NCI-H146 treated with DMSO at 0.1 percent for 48 hours (cell line): Measurements from ENCODE around the gene RBM5.
A peak's percentile ranks its signal among the peaks of the same experiment; 100 is the strongest.
"Not testable (repeated sequence)": the region's sequence is repeated elsewhere in the genome, so short reads cannot be mapped to it uniquely, and the experiment has no call there.

Source experiments
- DNase-seq: peaks from one replicate; lab custom pipeline; 2025; ENCODE audit not compliant: unreplicated experiment; lab: John Stamatoyannopoulos, UW

The RBM5 gene

GRCh38 chr3:50088725-50089608 lies at the start of gene RBM5:
RBM5 (plus strand) TSS chr3:50088919; CDS start chr3:50090435, 1,516 bp downstream.
- peak; percentile 65 for DNase-seq

- DNase-seq = no peak
Measured at GRCh38 chr3:50044976-50045375, 43.7 kb upstream of the RBM5 start.

DNA sequence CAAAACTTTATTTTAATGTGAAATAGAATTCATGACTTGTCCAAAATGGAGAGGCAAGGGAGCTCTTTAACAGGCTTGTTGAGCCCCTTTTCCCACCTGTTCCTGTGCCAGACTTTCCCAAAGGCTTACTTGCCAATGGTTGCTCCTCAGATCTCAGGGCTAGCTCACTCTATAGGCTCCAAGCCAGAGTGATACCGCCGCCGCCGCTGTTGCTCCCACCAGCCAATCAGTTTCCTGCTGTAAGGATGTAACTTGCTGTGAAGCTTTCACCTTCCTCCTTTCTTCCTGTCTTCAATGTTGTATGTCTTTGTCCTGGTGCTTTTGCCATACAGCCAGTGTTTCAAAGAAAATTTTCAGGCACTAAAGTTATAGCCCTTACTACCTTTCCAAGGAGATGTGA lies 41.3 kb upstream of the RBM5 start:
- DNase-seq = no peak

GRCh38 chr3:50050361-50050760 lies 38.4 kb upstream of the RBM5 start:
- DNase-seq = peak; percentile 47

DNA sequence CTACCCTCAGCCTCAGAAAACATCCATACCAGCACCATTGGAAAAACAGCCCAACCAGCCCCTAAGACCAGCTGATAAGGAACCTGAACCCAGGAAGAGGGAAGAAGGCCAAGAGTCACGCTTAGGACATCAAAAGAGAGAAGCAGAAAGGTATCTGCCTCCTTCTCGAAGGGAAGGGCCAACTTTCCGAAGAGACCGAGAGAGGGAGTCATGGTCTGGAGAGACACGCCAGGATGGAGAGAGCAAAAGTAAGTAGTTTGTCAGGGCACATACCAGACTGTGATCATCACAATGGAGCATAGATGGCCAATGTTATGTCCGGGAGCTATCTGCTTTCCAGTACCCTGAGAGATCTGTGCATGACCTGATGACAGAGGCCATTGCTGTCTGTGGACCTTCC lies 31.0 kb upstream of the RBM5 start:
- no peak for DNase-seq

- DNase-seq = no peak
Measured at GRCh38 chr3:50068134-50068533, 20.6 kb upstream of the RBM5 start.

GRCh38 chr3:50078091-50078490 lies 10.6 kb upstream of the RBM5 start:
- no peak for DNase-seq

- no peak for DNase-seq
Measured at GRCh38 chr3:50078622-50079021, 10.1 kb upstream of the RBM5 start.

- DNase-seq = not testable (repeated sequence)
Measured at GRCh38 chr3:50084951-50085350, 3.8 kb upstream of the RBM5 start.

GRCh38 chr3:50089609-50089945 lies 858 bp downstream of the RBM5 start:
- no peak for DNase-seq

DNA sequence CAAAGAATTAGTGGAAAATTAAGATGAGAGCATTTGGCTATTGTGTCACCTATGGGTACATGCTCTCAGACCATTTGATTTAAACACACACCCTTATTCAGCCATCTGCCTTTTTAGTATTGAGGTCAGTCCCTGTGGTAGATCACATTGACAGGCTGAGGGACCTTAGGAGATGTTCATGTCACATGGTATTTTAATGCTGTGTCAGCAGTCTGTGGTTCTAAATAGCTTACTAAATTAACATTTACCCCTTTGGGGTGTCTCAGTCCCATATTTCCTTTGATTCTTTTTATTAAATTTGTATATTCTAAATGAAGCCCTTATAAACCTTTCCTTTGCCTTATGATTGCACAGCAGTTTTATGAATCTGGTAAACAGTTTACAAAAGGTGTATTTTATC lies 2.3 kb downstream of the RBM5 start:
- no peak for DNase-seq

DNA sequence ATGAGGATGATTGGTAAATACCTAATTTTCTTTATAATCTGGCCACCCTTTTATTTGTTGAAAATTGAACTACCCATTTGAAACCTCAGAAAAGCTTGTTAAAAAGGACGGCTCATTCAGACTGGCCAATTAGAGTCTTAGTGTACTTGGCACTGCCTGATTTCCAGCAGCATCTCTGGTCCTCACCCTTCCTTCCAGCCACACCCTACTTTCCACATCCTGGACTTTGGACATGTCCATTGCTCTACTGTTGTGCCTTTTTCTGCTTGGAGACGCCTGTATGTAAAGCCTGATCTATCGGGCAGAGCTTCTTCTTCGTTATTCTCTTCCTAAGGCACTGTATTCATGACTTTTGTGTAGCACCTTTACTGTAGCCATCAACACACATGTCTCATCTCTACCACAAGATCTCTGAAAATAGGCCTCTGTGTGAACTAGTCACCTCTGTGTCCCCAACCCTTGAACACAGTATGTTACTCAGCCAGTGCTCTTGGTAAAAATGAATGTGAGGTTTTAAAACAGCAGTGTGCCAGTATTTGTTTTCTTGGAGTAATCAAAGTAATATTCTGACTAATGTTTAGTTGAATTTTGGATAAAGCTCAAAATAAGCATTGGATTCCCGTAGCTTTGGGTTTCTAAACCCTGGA lies 6.8 kb downstream of the RBM5 start:
- DNase-seq = no peak

- no peak for DNase-seq
Measured at GRCh38 chr3:50100386-50100785, 11.7 kb downstream of the RBM5 start.

DNA sequence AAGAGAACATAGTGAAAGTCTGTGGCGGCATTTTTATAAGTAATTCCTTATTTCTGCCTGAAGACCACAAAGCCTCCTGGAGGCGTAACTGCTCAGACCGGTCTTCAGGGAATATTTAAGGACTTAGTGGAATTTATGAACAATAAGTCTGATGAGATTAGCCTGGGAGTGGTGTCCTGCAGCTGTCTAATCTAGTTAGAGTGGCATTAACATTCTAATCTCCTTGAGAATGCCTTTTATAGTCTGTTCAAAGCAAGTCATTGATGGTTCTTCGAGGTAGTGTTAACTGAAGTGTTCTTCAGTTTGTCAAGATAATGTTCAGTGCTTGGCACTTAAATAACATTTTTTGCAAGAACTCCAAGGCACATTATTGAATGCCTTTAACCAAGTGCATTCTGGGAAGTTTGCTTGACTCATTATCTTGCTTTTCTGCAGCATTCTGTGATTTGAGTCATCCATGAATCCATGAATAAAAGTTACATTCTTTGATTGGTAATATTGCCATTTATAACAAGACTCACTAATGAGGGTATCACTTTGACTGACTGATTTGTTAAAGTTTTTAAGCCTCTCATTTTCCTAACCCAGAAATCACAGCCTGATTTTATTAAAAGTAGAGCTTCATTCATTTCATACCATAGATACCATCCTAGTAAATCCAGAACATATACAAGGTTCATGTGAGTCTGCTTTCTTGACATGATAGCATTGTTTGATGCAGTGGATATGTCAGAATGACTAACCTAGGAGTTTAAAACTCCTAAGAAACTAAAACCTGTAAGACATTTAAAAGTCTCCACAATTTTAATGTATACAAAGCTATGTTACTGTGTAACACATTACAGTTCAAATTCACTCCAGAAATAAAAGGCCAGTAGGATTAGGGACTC lies 12.5 kb downstream of the RBM5 start:
- no peak for DNase-seq

GRCh38 chr3:50102558-50102957 lies 13.8 kb downstream of the RBM5 start:
- DNase-seq = no peak

DNA sequence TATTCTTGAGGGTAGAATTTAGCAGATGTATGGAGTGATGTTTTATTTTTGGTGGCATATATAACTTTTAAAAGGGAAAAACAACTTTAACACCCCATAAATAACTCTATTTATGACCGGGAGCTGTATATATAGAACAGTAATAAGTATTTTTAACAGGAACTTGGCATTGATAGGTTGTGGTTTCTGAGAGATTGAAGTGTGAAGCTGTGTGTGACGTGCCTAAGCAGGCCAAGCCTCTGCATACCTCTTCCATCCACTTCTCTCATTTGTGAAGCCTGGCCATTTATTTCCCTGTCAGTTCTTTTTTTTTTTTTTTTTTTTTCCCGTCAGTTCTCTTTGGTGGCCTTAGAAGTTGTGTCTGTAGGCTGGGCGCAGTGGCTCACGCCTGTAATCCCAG lies 23.0 kb downstream of the RBM5 start:
- DNase-seq = no peak

DNA sequence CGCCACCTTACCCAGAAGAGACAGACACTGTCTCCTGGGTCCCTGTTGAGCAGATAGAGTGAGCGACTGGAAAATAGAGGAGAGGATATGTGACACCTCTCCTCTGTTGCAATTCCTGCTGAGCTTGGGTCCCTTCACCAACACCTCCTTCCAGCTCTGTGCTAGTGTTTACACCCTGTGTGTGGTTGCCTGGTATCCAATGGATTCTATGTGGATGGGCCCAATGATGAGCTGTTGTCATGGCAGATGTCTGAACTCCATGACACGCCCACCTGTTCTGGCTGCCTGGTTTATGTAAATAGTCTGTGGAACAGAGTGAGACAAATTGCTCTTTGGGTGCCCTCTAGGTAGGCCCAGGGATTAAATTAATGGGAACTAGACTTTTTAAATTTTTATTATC lies 23.7 kb downstream of the RBM5 start:
- DNase-seq = no peak

- no peak for DNase-seq
Measured at GRCh38 chr3:50117120-50117519, 28.4 kb downstream of the RBM5 start.

DNA sequence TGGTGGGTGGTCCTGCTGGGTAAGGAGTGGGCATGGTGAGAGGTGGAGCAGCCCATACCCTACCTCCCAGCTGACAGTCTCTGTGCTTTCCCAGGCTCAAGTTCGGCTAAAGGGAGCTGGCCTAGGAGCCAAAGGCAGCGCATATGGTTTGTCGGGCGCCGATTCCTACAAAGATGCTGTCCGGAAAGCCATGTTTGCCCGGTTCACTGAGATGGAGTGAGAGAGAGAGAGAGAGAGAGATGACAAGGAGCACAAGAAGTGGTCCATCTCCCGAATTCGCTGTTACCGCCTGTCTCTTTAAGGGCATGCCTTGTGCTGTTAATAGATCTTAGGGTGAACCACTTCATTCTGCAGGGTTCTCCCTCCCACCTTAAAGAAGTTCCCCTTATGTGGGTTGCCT lies 29.5 kb downstream of the RBM5 start:
- no peak for DNase-seq

DNA sequence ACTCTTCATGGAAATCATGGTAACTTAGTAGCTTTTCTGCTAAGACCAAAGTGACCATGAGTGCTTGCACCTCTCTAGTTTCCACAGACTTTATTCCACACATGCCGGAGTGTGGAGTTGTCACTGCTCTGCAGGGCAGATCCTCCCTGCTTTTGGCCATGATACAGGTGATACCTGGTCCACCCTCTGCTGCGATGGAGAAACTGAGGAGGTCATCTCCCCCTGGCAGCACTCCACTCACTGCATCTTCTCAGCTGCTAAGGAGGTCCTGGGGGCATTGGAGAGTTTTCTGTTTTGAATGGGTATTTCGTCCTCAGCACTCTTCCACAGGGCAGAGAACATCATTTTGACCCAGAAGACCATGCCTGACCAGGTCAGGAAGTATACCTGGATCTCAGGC lies 31.1 kb downstream of the RBM5 start:
- DNase-seq = no peak

DNA sequence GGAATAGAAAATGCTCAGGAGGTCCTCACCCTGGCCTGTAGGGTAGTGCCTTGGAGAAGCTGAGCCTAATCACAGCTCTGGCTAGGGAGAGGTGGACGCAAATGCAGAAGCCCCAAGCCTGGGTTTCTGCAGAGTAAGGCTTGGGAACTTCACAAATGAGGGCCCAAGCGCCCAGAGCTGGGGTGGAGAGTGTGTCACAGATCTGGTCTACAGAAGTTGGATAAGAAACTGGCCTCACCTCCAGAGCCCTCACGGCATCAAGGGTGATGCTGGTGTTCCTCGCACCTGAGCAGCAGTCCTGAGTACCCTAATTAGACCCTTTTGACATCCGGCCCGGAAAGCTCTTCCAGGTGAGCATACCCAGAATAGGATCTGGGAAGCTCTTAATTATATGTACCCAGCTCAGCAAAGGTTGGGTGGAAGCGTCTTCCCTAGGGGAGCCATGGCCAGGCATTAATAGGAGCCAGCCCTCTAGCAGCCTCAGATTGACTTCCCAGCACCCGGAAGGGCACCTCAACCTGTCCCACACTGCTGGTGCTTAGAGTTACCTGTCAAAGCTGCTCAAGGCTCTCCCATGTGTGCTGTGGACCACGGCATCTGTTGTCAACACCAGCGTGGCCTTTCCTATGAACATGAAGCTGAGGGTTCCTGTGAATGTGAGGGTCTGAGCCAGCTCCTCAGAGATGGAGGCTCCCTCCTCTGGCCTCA lies 31.8 kb downstream of the RBM5 start:
- no peak for DNase-seq
